Stimulated activated naive CD8-positive, alpha-beta T cell treated with anti-CD3 and anti-CD28 coated beads, Interleukin-15, amount 100 ng/mL, for 72 hours (primary cell): ENCODE data around the gene MACROD2.

Source experiments
- ATAC-seq: fragments of 150-1000 bp; cut with Tn5 transposase; 2 replicates; pipeline ENCODE4 v1.10.0; 2021; ENCODE audit warnings: mild to moderate bottlenecking, moderate library complexity
- DNase-seq, 2 donors: peaks; one replicate each; pipeline ENCODE4 v3.0.0; 2021 to 2022
- H3K27ac Mint-ChIP-seq, 2 donors: one replicate each; pipeline ENCODE4 v1.8.0; 2022; ENCODE audit warnings: mild to moderate bottlenecking in 2 of 2, mixed read lengths in 2 of 2, moderate library complexity in 2 of 2
- H3K27me3 Mint-ChIP-seq: one replicate; pipeline ENCODE4 v1.8.0; 2022; ENCODE audit warnings: mixed read lengths
- H3K4me1 Mint-ChIP-seq: one replicate; pipeline ENCODE4 v1.8.0; 2022; ENCODE audit warnings: mild to moderate bottlenecking, mixed read lengths
- H3K4me3 Mint-ChIP-seq, 2 donors: one replicate each; pipeline ENCODE4 v1.8.0; 2022; ENCODE audit warnings: mild to moderate bottlenecking in 2 of 2, mixed read lengths in 2 of 2, moderate library complexity in 1 of 2
- H3K9me3 Mint-ChIP-seq, 2 donors: one replicate each; pipeline ENCODE4 v1.8.0; 2022; ENCODE audit warnings: mixed read lengths in 2 of 2

MACROD2 gene

GRCh38 chr20:16063881-16064280, 2068.6 kb downstream of the MACROD2 start:
- ATAC-seq = no peak
- Mint-ChIP-seq H3K4me3 (no peak overlapping the region), H3K27ac (no peak overlapping the region), H3K9me3 (peaks cover 11 to 17% of the 10 kb centered on the region in 2 donors), H3K4me1 (no peaks in the 10 kb centered on the region), H3K27me3 (no peaks in the 10 kb centered on the region)
- DNase-seq = no peak

DNA sequence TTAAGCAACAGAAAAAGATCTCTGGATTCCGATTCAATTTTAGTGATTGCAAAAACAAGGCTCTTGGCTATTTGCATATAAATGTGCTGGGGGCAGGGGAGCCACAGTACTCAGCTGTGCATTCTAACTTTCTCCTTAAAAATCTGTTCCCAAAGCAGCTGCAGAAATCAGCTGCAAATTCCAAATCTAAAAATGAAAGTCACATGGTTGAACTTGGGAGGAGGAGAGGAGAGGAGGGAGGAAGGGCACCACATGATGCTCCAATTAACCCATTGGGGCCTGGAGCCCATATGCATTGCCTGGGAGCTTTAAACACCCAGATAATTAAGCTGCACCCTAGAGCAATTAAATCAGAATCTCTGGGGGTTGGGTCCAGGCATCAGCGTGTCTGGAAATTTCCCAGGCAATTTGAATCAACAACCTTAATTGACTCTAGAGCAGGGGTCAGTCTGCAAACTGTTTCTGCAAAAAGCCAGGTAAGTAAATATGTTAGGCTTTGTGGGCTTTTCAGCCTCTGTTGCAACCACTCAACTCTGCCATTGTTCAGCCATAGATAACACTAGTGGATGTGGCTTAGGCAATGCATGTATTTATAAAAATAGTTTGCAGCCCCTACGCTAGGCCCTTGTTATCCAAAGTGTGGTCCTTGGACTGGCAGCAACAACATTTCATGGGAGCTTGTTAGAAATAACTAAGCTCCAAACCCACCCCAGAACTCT, 2069.8 kb downstream of the MACROD2 start:
- no peak for DNase-seq
- H3K27ac Mint-ChIP-seq = no peak overlapping the region

GRCh38 chr20:16066571-16066970, 2071.3 kb downstream of the MACROD2 start:
- ATAC-seq = no peak
- no peaks in the 10 kb centered on the region for H3K4me1 Mint-ChIP-seq
- H3K4me3 Mint-ChIP-seq = no peak overlapping the region
- peaks cover 20 to 25% of the 10 kb centered on the region in 2 donors for H3K9me3 Mint-ChIP-seq
- no peaks in the 10 kb centered on the region for H3K27me3 Mint-ChIP-seq
- no peak for DNase-seq
- H3K27ac Mint-ChIP-seq = no peak overlapping the region

More for the DNA sequence above, 2069.8 kb downstream of the MACROD2 start:
- H3K27me3 Mint-ChIP-seq = no peaks in the 10 kb centered on the region
- peaks cover 11 to 17% of the 10 kb centered on the region in 2 donors for H3K9me3 Mint-ChIP-seq
- no peak overlapping the region for H3K4me3 Mint-ChIP-seq
- no peak for ATAC-seq
- H3K4me1 Mint-ChIP-seq = no peaks in the 10 kb centered on the region

DNA sequence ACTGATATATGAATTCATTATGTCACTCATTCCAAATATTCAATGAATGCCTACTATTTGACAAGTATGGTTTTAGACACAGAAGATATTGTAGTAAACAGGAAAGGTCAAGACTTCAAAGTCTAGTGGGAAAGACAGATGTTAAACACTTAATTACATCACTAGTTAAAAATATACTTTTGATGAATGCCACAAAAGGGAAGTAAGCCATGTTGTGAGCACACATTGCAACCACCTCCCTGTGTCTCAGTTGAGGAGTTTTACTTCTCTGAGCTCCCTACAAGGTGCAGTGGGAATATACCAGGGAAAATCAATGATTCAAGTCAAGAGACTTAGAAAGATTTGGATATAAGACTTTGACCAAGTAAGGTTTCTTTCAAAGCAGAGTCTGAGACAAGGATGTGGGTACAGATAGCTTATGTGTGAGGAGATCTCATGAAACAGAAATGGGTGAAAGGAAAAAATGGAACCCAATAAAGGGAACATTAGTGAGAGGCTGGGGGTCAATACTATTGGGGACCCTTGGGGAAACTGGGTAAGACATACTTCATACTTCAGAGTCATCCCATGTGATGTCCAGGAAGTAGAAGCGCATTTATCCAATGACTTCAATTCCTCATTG, 2074.2 kb downstream of the MACROD2 start:
- DNase-seq (no peak), ATAC-seq (no peak)
- no peak overlapping the region for H3K27ac Mint-ChIP-seq
- peaks cover 22 to 31% of the 10 kb centered on the region in 2 donors for H3K9me3 Mint-ChIP-seq
- no peaks in the 10 kb centered on the region for H3K4me1 Mint-ChIP-seq
- no peaks in the 10 kb centered on the region for H3K27me3 Mint-ChIP-seq
- no peak overlapping the region for H3K4me3 Mint-ChIP-seq

- H3K4me1 Mint-ChIP-seq = no peaks in the 10 kb centered on the region
- no peak overlapping the region for H3K27ac Mint-ChIP-seq
- peaks cover 25 to 29% of the 10 kb centered on the region in 2 donors for H3K9me3 Mint-ChIP-seq
- DNase-seq (no peak), ATAC-seq (no peak)
- no peak overlapping the region for H3K4me3 Mint-ChIP-seq
- no peaks in the 10 kb centered on the region for H3K27me3 Mint-ChIP-seq
Measured at GRCh38 chr20:16072220-16072619, 2076.9 kb downstream of the MACROD2 start.

DNA sequence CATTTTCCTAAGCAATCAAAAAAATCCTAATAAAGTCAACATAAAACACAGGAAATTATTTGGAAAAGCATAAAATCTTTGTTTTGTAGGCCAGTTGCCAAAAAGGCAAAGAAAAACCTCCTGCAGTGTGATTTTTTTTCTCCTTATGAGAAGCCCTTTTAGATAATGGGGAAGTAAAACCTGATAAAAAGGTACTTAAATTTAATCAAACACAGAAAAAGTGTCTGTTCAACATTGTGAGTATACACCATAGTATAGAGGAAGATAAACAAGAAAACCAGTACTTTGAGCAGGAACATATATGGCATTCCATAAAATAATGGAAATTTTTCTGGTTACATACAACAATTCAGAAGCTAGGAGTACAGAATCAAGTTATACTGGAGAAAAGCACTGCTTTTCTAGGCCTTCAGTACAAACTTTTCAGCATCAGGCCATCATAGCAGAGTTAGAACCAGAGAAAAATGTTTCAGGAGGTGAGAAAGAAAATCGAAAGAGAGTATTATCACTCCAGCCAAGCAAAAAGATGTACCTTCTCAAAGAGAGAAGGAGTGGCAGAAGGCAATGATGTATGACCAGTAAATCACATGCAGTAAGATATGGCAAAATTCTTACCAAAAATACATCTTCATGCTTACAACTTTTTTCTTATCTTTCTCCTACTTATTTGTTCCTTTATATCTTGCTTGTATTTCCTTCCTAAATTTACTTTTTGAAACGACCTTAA, 2083.0 kb downstream of the MACROD2 start:
- H3K9me3 Mint-ChIP-seq = peaks cover 0 to 3% of the 10 kb centered on the region in 2 donors
- H3K27me3 Mint-ChIP-seq = no peaks in the 10 kb centered on the region
- H3K4me3 Mint-ChIP-seq = no peak overlapping the region
- ATAC-seq (no peak), DNase-seq (no peak)
- H3K27ac Mint-ChIP-seq = no peak overlapping the region
- H3K4me1 Mint-ChIP-seq = no peaks in the 10 kb centered on the region

DNA sequence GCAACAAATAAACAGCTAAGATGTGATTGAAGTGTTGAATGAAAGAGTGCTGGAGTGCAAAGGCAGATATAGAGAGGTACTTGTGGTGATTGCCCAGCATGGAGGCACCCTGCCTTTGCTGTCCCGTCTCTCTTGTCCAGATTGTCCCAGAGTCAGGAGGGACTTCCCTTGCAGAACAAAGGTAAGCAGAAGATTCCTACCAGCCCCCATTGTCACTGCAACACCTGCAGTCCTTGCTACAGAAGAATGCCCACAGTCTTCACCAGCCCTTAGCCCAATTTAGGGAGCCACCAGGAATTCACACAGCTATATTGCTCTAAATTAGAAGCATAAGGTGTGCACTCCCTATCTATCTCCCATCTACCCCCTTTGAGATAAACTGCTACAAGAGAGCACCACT, 2086.1 kb downstream of the MACROD2 start:
- Mint-ChIP-seq H3K4me1 (no peaks in the 10 kb centered on the region), H3K27ac (peak overlapping the region in 1 of 2 donors; percentile 19), H3K27me3 (no peaks in the 10 kb centered on the region), H3K4me3 (no peak overlapping the region), H3K9me3 (peaks cover 0 to 6% of the 10 kb centered on the region in 2 donors)
- DNase-seq = no peak
- ATAC-seq = no peak

- Mint-ChIP-seq H3K27ac (no peak overlapping the region), H3K4me3 (no peak overlapping the region), H3K9me3 (peaks cover under 1 to 6% of the 10 kb centered on the region in 2 donors), H3K4me1 (no peaks in the 10 kb centered on the region), H3K27me3 (no peaks in the 10 kb centered on the region)
- ATAC-seq (no peak), DNase-seq (no peak)
Measured at GRCh38 chr20:16082051-16082550, 2086.8 kb downstream of the MACROD2 start.

GRCh38 chr20:16083639-16084280, 2088.4 kb downstream of the MACROD2 start:
- no peak for DNase-seq
- peaks cover 10 to 12% of the 10 kb centered on the region in 2 donors for H3K9me3 Mint-ChIP-seq
- H3K27ac Mint-ChIP-seq = no peak overlapping the region
- no peak for ATAC-seq
- no peak overlapping the region for H3K4me3 Mint-ChIP-seq
- no peaks in the 10 kb centered on the region for H3K4me1 Mint-ChIP-seq
- H3K27me3 Mint-ChIP-seq = no peaks in the 10 kb centered on the region

- H3K27me3 Mint-ChIP-seq = no peaks in the 10 kb centered on the region
- no peak for ATAC-seq
- H3K4me1 Mint-ChIP-seq = no peaks in the 10 kb centered on the region
- no peak overlapping the region for H3K27ac Mint-ChIP-seq
- no peak for DNase-seq
- no peaks in the 10 kb centered on the region for H3K9me3 Mint-ChIP-seq
- H3K4me3 Mint-ChIP-seq = no peak overlapping the region
Measured at GRCh38 chr20:16095226-16095625, 2099.9 kb downstream of the MACROD2 start.

DNA sequence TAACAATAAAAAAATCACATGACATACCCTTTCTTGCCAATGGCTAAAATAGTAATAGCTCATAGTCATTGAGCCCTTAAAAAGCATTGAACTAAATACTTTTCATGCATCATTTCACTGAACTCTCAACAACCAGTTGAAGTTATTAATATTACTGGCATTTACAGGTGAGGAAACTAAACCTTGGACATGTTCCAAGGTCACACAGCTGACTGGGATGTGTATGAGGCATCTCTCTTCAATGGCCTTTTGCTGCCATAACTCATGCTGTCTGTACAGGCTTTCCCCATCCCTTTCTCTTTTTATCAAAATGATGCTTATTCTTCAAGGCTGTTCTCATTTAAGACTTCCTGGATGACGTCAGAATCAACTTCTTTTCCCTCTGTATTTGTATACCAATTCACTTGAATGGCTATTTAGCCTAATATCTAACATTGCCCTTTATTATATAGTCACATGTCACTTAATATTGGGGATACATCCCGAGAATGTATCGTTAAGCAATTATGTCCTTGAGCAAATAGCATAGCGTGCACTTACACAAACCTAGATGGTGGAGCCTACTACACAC, 2101.5 kb downstream of the MACROD2 start:
- DNase-seq (no peak), ATAC-seq (no peak)
- no peak overlapping the region for H3K27ac Mint-ChIP-seq
- no peaks in the 10 kb centered on the region for H3K4me1 Mint-ChIP-seq
- peaks cover 0 to 7% of the 10 kb centered on the region in 2 donors for H3K9me3 Mint-ChIP-seq
- no peak overlapping the region for H3K4me3 Mint-ChIP-seq
- no peaks in the 10 kb centered on the region for H3K27me3 Mint-ChIP-seq

DNA sequence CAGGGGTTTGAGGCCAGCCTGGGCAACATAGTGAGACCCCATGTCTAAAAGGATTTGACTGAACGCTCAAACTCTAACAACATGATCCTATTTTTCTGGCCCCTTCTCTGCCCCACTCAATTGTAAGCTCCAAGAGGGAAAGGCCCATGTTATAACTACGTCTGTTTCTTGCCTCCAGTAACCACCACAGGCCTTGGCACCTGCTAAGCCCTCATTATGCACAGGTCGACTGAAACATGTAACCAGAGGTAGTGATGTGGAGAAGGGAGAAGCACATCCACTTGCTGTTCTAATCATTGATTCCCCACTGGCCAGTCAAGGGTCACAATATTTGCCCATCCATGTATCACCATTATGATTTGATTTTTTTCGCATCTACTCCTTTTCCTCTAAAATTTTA, 2102.5 kb downstream of the MACROD2 start:
- no peak overlapping the region for H3K27ac Mint-ChIP-seq
- ATAC-seq (no peak), DNase-seq (no peak)
- peaks cover 0 to 7% of the 10 kb centered on the region in 2 donors for H3K9me3 Mint-ChIP-seq
- no peaks in the 10 kb centered on the region for H3K27me3 Mint-ChIP-seq
- no peaks in the 10 kb centered on the region for H3K4me1 Mint-ChIP-seq
- no peak overlapping the region for H3K4me3 Mint-ChIP-seq

DNA sequence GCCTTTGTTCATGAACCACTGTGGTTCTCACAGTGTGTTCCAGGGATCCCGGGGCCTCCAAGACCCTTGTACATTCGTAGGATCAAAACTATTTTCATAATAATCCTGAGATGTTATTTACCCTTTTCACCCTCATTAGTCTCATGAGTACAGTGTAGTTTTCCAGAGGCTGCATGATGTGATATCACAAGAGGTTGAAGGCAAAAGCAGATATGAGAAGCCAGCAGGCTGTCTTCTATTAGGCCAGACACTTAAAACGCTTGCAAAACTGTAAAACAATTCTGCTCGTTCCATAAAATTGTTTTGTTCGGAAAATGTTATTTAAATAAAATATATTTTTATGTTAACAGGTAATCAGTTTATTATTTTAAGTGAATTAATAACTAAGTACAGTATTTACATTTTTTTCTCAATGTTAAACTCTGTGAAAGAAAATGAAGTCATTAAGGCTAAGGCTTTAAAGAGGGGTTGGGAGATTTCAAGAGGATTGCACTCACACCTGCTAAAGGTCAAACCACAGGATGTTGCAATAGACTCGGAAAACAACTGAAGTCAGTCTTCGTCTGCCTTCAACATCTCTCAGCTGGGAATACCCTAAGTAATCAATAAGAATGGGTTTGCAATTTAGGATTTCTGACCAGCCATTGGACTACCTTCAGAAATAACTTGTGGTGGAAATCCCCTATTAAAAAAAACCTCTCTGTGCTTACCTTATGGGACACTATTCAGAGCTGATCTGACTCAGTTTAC, 2103.7 kb downstream of the MACROD2 start:
- Mint-ChIP-seq H3K27me3 (no peaks in the 10 kb centered on the region), H3K27ac (no peak overlapping the region), H3K4me1 (no peaks in the 10 kb centered on the region), H3K9me3 (peaks cover 0 to 7% of the 10 kb centered on the region in 2 donors), H3K4me3 (no peak overlapping the region)
- no peak for ATAC-seq
- no peak for DNase-seq

- Mint-ChIP-seq H3K27me3 (no peaks in the 10 kb centered on the region), H3K9me3 (peaks cover 0 to 7% of the 10 kb centered on the region in 2 donors), H3K27ac (no peak overlapping the region), H3K4me3 (no peak overlapping the region), H3K4me1 (no peaks in the 10 kb centered on the region)
- DNase-seq (no peak), ATAC-seq (no peak)
Measured at GRCh38 chr20:16100111-16100510, 2104.8 kb downstream of the MACROD2 start.

DNA sequence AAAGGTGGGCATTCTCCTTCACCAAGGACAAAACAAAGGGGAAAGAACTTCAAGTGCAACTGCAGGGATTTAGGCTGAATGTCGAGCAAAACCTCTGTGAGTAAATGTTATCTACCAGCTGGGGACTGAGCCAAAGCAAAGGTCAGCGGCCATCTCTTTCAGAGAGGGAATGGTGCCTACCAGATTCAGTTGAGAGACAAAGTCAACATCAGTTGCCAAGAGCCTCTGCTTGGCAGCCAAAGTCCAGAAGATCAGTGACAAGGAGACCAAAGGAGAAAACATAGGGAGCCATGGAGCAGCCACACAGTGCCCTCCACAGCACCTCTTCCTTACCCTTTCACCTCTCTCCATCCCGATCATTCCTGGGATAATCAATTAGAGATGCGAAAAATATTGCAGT, 2105.5 kb downstream of the MACROD2 start:
- no peak overlapping the region for H3K4me3 Mint-ChIP-seq
- ATAC-seq (no peak), DNase-seq (no peak)
- no peaks in the 10 kb centered on the region for H3K4me1 Mint-ChIP-seq
- no peaks in the 10 kb centered on the region for H3K27me3 Mint-ChIP-seq
- peak overlapping the region in 1 of 2 donors; percentile 79 for H3K27ac Mint-ChIP-seq
- peaks cover 0 to 7% of the 10 kb centered on the region in 2 donors for H3K9me3 Mint-ChIP-seq
